ENCODE results near the gene PLPP4.

PLPP4 gene

DNA sequence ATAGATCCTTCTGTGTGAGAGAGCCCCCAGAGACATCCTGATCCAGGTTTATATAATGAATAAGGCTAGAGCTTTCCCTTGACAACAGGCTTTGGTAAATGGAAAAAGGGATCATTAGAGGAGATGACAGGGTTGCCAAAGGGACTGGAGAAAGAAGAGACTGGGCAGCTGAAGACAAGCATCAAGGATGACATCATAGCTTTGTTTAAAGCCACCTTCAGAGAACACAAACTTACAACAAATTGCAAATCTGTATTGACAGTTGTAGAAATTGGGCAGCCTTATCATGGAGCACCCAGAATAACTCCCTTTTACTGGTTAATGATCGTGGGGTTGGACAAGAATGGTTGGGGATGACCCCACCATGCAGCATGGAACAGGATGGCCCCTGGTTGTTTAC lies 3.7 kb upstream of the PLPP4 start:
- no peak for DNase-seq (ENCODE audit: extremely low spot score)
- POLR2A ChIA-PET: interaction anchor here (0.6 kb wide), 1 partner anchor 711 kb away, joined by 4 read pairs; no protein-coding TSS in a partner anchor
- TF ChIP-seq, protein P1, sequence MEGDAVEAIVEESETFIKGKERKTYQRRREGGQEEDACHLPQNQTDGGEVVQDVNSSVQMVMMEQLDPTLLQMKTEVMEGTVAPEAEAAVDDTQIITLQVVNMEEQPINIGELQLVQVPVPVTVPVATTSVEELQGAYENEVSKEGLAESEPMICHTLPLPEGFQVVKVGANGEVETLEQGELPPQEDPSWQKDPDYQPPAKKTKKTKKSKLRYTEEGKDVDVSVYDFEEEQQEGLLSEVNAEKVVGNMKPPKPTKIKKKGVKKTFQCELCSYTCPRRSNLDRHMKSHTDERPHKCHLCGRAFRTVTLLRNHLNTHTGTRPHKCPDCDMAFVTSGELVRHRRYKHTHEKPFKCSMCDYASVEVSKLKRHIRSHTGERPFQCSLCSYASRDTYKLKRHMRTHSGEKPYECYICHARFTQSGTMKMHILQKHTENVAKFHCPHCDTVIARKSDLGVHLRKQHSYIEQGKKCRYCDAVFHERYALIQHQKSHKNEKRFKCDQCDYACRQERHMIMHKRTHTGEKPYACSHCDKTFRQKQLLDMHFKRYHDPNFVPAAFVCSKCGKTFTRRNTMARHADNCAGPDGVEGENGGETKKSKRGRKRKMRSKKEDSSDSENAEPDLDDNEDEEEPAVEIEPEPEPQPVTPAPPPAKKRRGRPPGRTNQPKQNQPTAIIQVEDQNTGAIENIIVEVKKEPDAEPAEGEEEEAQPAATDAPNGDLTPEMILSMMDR (IDR thresholded peaks at IDR 0.05; ENCODE audit: control extremely low read depth, extremely low read depth, low read depth, missing control alignments): no peak
- CTCF ChIA-PET: interaction anchor here (1.3 to 1.4 kb wide), 2 partner anchors 21 to 30 kb away, joined by 3 read pairs; no protein-coding TSS in a partner anchor

DNA sequence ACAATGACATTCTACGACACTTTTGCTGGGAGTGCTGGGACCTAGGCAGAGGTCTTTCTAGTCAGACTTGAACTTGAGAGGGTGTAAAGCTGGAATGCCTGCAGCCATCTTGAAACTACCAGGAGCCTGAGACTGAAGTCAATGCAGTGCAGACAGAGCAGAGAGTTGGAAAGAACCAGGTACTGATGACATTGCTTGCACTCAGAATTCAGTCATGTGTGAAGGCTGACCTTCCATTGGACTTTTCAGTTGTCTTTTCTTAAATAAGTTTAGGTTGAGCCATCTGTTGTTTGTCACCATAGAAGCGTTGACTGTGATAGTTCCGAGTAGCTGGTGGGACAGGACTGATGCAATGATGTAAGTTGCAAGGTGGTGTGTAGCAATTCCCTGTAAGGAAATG lies 3.1 kb upstream of the PLPP4 start:
- ChIA-PET POLR2A (no interaction called here), CTCF (interaction anchor here (1.3 to 1.4 kb wide), 2 partner anchors 21 to 30 kb away, joined by 3 read pairs; no protein-coding TSS in a partner anchor)
- DNase-seq (ENCODE audit: extremely low spot score): no peak
- TF ChIP-seq, protein P1 (IDR thresholded peaks at IDR 0.05; ENCODE audit: control extremely low read depth, extremely low read depth, low read depth, missing control alignments): no peak

DNA sequence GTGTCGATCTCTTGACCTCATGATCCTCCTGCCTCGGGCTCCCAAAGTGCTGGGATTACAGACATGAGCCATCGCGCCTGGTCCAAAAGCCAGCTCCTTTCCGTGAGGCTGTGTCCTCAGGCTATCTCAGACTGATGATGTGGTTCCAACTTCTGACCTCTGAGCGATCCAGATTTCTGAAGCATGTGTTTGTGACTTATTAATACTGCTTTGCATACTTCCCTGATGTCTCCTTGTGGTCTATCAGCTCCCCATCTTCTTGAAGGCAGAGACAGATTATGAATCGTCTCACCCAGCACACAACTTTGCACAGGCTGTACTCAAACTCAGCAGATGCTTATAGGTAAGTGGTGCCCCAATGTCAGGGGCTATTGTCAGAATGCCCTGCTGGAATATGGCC lies 2.0 kb upstream of the PLPP4 start:
- TF ChIP-seq, protein P1 (IDR thresholded peaks at IDR 0.05; ENCODE audit: control extremely low read depth, extremely low read depth, low read depth, missing control alignments): no peak
- no peak for DNase-seq (ENCODE audit: extremely low spot score)
- POLR2A ChIA-PET: no interaction called here
- CTCF ChIA-PET: no interaction called here

DNA sequence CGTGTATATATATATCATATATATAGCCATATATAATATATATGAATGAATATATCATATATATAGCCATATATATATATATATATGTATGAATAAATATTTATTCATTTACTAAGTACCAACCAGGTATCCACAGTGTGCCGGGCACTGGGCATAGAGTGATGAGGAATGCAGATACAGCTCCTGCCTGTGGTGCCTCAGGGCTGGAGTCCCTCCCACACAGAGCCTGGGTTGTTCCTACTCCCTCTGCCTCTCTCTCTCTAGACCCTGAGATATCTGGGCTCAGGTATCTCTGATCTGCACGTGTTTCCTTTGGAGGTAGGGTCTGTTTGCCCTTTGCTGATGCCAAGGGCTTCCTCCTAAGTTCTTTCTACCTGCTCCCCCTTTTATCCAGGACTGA lies 1.4 kb upstream of the PLPP4 start:
- CTCF ChIA-PET: no interaction called here
- POLR2A ChIA-PET: no interaction called here
- TF ChIP-seq, protein P1 (IDR thresholded peaks at IDR 0.05; ENCODE audit: control extremely low read depth, extremely low read depth, low read depth, missing control alignments): no peak
- DNase-seq (ENCODE audit: extremely low spot score): no peak

DNA sequence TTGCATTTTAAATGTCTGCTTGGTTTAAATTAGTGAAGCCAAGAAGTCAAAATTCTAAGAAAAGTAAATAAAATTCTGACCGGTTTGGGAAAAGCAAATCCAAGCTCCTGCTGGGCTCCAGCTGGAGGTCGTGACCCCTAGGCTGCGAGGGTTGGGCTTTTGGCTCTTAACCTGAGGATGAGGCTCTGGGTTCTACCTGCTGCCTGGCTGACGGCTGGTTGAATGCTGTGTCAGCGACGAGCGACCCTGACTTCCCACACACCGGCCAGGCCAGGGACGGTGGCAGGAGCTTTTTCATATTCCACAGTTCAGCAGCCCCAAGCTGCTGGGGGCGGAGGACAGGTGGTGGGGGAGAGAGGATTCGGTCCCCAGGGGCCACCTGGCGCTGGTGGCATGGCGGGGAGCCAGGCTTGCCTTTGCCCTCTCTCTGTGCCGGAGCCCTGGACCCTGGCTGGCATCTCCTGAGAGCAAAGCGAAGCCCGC lies 843 bp upstream of the PLPP4 start:
- TF ChIP-seq, protein P1 (IDR thresholded peaks at IDR 0.05; ENCODE audit: control extremely low read depth, extremely low read depth, low read depth, missing control alignments): no peak
- no peak for DNase-seq (ENCODE audit: extremely low spot score)
- CTCF ChIA-PET: no interaction called here
- POLR2A ChIA-PET: no interaction called here

DNA sequence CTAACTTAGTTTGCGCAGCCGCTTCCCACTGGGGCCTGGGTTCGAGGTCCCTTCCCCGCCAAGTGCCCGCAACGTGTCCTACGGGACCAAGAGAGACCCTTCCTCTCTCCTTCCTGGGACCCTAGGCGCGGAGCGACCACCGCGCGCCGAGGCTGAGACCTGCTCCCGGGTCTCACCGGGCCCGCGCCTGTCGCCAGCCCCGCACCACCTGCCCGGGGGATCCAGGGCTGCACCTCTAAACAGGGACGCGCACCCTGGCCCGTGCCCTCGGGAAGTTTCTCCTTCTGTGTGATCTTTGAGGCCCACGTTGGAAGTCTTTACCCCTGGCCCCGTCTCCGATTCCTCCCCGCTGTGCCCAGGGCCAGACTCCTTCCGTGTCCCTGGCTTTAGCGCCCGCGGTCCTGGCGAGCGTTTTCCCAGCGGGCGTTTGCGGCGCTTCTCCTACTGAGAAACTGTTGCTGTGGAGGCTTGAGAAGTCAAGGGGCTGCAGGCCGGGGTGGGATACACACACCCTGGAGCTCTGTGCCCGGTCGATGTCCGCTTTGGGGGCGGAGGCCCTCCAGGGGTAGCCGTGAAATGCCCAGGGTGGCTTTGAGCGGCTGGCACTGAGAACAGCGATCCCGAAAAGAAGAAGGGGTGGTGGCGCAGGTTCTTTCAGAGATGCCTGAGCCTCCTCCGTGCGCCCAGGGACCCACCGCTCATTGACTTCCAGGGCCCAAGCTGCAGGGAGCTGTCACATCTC lies 575 bp downstream of the PLPP4 start:
- POLR2A ChIA-PET: no interaction called here

More for the DNA sequence above, 575 bp downstream of the PLPP4 start:
- no peak for DNase-seq (ENCODE audit: extremely low spot score)
- CTCF ChIA-PET: no interaction called here
- TF ChIP-seq, protein P1 (IDR thresholded peaks at IDR 0.05; ENCODE audit: control extremely low read depth, extremely low read depth, low read depth, missing control alignments): no peak
